ENCODE data around the gene CNNM3. TPM values are rescaled to one million over a fixed set of nuclear protein-coding genes. Genes with fewer than 3 reads are reported as not detected.

CNNM3 gene
- total RNA-seq, 1 experiment from 2014 or later: 5.3 TPM

DNA sequence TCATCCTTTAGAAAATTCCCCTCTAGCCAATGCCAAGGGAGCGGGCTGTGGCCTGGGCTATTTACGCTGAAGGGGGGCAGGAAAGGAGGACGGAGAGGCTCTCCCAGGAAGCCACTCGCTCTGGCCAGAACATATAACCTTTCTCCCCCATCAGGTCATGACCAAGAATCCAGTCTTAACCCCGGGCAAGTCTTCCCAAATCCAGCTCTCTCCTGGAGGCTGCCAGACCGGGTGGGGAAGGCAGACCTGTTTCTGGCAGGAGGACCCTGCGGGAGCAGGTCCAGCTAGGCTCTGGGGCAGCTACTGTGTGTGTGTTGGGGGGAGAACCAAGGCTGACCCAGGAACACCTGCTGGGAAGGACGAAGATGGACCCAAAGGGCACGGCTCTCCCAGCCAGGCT lies 67.2 kb downstream of the CNNM3 start:
- Histone ChIP-seq H3K27me3 (replicated peaks) (no peaks in the 10 kb centered on the region), H3K9me3 (replicated peaks) (no peaks in the 10 kb centered on the region), H3K4me1 (replicated peaks) (no peaks in the 10 kb centered on the region), H3K27ac (no peak overlapping the region), H3K4me3 (no peak overlapping the region), H3K36me3 (no peaks in the 10 kb centered on the region)
- no peak for DNase-seq (ENCODE audit: low read depth in 1 of 2, low spot score in 2 of 2)

Other genes starting within 250 kb of the CNNM3 start
- gene KANSL3, start 178.0 kb upstream of the CNNM3 start, total RNA-seq (2014; rRNA removed; shearing (Covaris generic)): 21.9 and 31.4 TPM in 2 replicates
- gene FER1L5, start 173.5 kb upstream of the CNNM3 start, total RNA-seq (2014; rRNA removed; shearing (Covaris generic)): not detected in 2 replicates
- 52.5 and 58.7 TPM in 2 replicates for gene LMAN2L, start 76.2 kb upstream of the CNNM3 start, total RNA-seq (2014; rRNA removed; shearing (Covaris generic))
- gene CNNM4, start 55.4 kb upstream of the CNNM3 start, total RNA-seq (2014; rRNA removed; shearing (Covaris generic)): 3.5 and 7.3 TPM in 2 replicates
- gene ANKRD23, start 27.8 kb downstream of the CNNM3 start, total RNA-seq (2014; rRNA removed; shearing (Covaris generic)): 2.5 and 3.4 TPM in 2 replicates
- gene ANKRD39, start 41.7 kb downstream of the CNNM3 start, total RNA-seq (2014; rRNA removed; shearing (Covaris generic)): 16.3 and 21.5 TPM in 2 replicates
- 23.0 and 23.4 TPM in 2 replicates for gene SEMA4C, start 53.8 kb downstream of the CNNM3 start, total RNA-seq (2014; rRNA removed; shearing (Covaris generic))
- gene FAM178B, start 170.3 kb downstream of the CNNM3 start, total RNA-seq (2014; rRNA removed; shearing (Covaris generic)): not detected in 2 replicates